GM12875 (cell line): ENCODE measurements around the gene LSM11.
A peak's percentile ranks its signal among the peaks of the same experiment; 100 is the strongest.

ENCODE experiments used
- H3K4me3 ChIP-seq: one replicate; pipeline ENCODE4 v1.5.1; 2011; ENCODE audit warnings: low read depth, low read length, control low read depth
- TF ChIP-seq, protein P1 (sequence below): IDR thresholded peaks from 2 replicates; pipeline ENCODE4 v1.5.1; 2011; ENCODE audit warnings: low read depth, mild to moderate bottlenecking, control low read depth, inconsistent platforms, low read length, moderate library complexity, borderline replicate concordance; ENCODE audit not compliant: insufficient read depth

Gene LSM11

DNA sequence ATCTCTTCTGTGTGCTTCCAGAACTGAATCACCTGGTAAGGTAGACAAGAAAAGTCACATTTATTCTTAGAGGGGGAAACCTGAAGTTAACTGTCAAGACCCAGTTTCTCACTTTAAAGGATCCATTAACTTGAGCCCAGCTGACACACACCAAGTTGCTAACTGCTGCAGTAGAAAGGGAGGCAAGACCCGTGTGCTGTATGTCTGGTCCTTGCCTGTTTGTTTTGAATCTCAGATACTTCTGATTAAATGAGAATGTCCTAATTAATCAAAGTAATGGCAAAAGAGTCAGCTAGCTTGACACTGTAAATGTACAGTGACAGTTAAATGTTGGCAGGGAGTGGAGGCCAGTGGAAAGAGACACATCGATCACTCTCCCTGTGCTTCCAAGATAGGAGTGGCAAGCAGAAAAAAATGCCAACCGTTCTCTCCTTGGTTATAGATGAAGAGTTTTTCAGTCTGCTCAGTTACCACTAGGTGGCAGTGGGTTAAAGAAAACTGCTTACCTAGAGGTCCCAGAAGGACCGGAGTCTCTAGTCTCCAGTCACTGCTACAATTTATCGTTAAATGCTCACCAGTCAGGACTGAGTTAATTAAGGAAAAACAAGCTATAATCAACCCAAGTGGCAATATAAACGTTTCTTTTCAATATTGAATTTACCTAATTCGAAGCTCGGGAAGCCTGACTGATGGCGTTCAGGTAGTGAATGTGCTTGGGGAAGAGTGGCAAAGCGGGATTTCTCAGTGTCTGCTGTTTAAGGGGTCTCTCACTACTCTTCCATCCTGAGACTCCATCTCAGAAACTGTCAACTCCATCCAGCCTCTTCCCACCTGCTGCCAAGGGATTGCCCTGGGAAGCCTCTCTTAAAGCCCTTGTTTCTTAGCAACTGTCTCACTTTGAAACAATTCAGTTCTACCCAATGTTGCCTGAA, 18.4 kb downstream of the LSM11 start:
- TF ChIP-seq, protein P1, sequence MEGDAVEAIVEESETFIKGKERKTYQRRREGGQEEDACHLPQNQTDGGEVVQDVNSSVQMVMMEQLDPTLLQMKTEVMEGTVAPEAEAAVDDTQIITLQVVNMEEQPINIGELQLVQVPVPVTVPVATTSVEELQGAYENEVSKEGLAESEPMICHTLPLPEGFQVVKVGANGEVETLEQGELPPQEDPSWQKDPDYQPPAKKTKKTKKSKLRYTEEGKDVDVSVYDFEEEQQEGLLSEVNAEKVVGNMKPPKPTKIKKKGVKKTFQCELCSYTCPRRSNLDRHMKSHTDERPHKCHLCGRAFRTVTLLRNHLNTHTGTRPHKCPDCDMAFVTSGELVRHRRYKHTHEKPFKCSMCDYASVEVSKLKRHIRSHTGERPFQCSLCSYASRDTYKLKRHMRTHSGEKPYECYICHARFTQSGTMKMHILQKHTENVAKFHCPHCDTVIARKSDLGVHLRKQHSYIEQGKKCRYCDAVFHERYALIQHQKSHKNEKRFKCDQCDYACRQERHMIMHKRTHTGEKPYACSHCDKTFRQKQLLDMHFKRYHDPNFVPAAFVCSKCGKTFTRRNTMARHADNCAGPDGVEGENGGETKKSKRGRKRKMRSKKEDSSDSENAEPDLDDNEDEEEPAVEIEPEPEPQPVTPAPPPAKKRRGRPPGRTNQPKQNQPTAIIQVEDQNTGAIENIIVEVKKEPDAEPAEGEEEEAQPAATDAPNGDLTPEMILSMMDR: peak; percentile 69
- no peak overlapping the region for H3K4me3 ChIP-seq

- no peak overlapping the region for H3K4me3 ChIP-seq
- TF ChIP-seq, protein P1: no peak
Observed at GRCh38 chr5:157764531-157764930, 21.0 kb downstream of the LSM11 start.

GRCh38 chr5:157766442-157766841, 22.9 kb downstream of the LSM11 start:
- no peak overlapping the region for H3K4me3 ChIP-seq

GRCh38 chr5:157766902-157767301, 23.4 kb downstream of the LSM11 start:
- TF ChIP-seq, protein P1: no peak
- no peak overlapping the region for H3K4me3 ChIP-seq

More at GRCh38 chr5:157766442-157766841, 22.9 kb downstream of the LSM11 start:
- TF ChIP-seq, protein P1: no peak

DNA sequence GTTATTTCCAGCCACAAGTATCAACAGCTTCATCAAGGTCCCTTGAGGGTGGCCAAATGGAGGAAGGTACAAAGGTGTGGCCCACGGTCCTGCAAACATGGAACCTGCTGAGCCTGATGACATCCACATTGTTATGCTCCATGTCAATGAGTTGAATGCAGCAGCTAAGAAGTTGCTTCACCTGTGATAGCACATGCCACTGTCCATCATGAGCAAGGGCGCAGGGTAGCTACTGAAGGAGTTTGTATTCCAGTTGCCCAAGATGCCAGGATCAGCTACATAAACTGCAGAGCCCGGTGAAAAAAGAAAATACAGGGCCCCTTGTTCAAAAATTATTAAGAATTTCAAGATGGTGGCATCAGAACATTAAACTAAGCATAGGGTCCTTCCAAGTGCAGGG, 24.2 kb downstream of the LSM11 start:
- H3K4me3 ChIP-seq: no peak overlapping the region
- TF ChIP-seq, protein P1: no peak

DNA sequence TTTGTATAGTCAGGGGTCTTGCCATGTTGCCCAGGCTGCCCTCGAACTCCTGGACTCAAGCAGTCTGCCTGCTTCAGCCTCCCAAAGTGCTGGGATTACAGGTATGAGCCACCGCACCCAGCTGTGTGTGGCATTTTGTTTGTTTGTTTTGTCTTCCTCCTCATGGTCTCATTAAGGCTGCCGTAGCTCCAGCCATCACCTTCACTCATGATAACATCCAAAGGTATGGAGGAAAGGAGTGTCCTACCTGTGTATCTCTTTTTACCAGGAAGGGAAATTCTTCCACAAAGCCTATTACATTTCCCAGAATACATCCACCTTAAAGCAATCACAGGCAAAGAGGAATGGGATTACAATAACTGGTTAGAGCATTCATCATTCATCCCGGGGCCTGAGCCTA, 27.2 kb downstream of the LSM11 start:
- H3K4me3 ChIP-seq: no peak overlapping the region
- TF ChIP-seq, protein P1: no peak

- TF ChIP-seq, protein P1: no peak
Observed at GRCh38 chr5:157772127-157772526, 28.6 kb downstream of the LSM11 start.

More at GRCh38 chr5:157772127-157772526, 28.6 kb downstream of the LSM11 start:
- no peak overlapping the region for H3K4me3 ChIP-seq
